ENCODE results near the gene GNB1L.

Gene GNB1L, protein sequence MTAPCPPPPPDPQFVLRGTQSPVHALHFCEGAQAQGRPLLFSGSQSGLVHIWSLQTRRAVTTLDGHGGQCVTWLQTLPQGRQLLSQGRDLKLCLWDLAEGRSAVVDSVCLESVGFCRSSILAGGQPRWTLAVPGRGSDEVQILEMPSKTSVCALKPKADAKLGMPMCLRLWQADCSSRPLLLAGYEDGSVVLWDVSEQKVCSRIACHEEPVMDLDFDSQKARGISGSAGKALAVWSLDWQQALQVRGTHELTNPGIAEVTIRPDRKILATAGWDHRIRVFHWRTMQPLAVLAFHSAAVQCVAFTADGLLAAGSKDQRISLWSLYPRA

DNA sequence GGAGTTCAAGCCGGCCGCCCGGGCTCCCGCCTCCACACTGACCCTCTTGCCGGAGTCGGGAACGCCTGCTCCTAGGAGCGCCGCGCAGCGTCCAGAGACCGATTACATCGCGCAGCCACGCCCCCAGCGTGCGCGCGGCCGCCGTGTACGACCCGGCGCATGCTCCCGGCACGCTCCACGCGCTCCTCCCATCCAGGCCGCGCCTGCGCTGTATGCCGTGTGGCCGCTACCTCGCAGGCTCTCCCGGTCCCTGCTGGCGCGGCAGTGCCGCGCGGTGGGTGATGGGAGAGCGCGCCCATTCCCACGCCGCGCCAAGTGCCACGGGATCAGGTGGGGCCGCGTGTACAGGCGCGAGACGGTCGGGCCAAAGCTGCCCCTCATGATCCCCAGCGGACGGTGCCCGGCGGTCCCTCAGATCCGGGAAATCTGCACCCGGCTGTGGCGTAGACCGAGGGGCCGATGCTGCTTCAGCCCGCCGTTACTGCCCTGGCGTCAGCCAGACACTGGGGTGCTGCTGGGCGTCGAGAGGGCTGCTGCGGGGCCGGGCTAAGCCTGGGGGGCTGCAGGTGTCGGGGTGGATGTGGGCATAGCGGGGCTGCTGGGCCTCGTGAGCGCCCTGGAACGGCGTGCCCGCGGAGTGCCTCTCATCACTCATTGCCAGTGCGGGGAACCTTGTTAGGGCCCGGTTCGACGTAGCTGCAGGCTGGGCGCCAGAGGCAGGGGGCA, at the start of gene GNB1L, which contains the start of gene RTL10:
Gene GNB1L, minus strand, starts transcription at position 97 of the 726 bp plus-strand sequence. CDS start 33,519 bp downstream, outside the sequence.
Gene RTL10, minus strand, starts transcription at position 97 of the 726 bp plus-strand sequence. CDS start 2,613 bp downstream, outside the sequence.
- peak; percentile 95 for DNase-seq (ENCODE audit: low read depth)

DNA sequence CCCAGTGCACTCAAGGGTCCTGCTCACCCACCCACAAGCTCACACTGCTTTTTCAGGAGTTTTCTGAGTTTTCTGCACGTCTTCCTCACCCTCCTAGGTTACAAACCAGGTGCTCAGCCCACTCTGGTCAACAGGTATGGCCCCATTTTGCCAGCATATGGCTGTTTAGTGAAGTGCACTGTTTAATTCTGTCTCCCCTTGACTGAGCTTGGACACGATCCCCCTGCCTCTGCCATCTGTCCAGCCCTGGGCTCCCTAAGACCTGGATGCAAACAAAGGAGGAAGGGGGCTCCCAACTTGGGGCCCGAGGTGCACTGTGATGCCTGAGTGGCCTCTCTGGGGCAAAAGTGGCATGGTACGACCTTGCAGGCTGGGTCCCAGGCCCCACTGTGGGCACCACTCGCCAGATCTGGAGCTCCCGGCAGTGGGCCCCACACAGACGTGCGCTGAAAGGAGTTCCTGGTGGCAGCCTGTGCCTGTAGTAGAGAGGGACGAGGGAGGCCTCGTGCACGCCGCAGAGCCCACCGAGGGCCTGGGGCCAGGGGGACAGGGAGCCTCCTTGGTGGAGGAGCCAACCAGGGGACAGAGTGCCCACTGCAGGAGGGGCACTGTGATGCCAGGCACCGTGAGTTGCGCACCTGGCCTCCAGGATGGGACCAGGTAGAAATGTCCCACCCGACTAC, 49.6 kb upstream of the GNB1L start:
- DNase-seq (ENCODE audit: low read depth) = no peak

DNA sequence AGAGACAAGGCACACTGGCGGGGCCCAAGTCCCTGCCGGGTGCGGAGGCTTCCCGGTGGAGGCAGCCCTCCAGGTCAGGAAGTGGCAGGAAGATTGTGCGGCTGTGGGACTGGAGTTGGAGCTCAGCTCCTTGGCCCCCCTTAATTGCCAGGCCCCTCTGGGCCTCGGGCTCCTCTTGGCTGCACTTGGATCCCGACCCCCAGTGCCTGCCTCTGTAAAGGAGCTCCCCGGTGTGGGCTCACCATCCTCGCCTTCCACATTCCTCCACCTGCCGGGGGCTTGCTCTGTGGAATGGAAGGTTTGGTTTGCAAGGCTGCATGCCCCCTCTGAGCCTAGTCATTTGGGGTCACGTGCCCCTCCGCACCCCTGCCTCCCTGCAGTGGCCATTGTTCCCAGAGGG, 48.8 kb upstream of the GNB1L start:
- no peak for DNase-seq (ENCODE audit: low read depth)

DNA sequence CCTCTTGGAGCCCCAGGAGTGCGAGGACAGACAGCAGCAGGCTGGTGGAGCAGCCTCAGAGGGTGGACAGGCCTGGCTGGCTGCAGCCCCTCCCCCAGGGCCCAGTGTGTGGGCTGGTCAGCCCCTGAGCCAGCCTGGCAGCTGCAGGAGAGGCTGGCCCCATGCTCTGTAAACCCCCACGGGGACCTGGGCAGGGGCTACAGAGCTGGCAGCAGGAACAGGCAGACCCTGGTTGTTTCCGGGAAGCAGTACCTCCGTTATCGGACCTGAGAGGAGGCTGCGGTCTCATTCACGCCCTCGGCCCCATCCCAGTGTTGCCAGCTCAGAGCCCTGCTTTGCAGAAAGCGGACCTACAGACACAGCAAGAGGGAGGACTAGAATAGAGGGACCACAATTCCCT, 48.4 kb upstream of the GNB1L start:
- DNase-seq (ENCODE audit: low read depth) = no peak

DNA sequence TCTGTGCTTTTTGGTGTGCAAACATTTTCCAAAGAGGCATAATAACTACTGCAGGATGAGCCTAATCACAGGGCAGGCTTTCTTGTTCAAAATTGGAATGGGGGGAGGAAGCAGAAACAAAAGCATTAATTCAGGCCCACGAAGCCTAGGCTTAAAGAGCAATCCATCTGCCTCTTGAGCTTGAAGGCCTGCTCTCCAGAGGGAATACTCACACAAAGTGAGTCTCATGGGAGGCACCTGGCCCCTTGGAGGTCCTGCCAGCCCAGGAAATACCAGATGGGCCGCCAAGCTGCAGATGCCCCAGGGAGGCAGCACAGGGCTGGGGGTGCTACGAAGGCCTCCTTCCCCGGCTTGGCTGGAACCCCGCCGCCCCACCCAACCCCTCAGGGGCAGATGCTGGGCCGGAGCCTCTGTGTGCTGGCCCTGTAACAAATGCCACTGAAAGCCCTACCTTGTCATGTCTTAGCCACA, 47.6 kb upstream of the GNB1L start:
- DNase-seq (ENCODE audit: low read depth) = no peak

DNA sequence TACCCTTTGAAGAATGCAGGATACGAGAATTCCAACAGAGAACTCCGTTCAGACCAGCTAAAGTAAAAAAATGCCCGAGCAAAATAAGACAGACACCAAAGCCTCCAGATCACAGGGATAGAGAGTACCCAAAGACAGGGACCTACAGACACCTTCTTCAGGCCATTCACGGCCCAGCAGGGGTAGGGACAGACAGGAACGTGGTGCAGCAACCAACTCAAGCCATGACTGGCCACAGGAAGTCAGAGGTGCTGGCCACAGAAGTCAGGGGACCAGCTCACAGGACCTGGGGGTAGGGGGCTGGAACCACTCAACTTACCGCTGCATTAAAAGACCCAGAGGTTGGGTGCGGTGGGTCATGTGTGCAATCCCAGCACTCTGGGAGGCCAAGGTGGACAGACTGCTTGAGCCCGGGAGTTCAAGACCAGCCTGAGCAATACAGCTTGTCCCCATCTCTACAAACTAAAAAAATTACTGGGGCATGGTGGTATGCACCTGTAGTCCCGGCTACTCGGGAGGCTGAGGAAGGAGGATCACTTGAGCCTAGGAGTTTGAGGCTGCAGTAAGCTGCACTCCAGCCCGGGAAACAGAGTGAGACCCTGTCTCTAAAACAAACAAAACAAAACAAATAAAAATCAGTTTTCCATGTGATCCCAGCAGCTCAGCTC, 47.0 kb upstream of the GNB1L start:
- DNase-seq (ENCODE audit: low read depth) = no peak

DNA sequence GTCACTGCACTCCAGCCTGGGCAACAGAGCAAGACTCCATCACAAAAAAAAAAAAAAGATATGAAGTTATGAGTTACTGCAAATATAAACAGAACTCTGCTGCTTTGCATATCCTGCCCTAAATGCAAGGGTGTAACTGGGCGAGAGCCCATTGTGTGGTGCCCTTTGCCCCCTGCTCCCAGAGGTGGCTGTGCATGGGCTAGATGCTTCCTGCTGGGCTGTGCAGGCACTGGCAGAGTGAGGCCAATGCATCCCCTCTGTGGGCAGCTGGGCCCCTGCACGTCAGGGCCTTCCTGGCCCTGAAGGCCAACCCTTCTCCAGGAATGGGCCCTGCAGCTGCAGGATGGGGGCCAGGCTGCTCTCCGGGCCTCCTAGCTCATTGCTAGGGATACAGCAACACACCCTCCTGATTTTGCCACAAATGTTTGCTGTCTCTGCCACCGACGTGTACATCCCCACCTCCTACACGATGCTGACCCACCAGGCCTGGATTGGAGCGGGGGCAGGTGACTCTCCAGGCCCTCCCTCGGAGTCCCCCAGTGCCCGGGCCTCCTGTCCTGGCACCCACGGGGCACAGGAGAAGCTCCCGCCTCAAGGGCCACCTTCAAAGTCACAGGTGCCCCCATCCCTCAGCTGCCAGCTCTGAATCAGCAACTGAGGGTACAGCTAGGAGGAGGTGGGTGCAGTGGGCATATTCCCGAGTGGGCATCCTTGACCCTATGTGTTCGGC, 46.2 kb upstream of the GNB1L start:
- no peak for DNase-seq (ENCODE audit: low read depth)

DNA sequence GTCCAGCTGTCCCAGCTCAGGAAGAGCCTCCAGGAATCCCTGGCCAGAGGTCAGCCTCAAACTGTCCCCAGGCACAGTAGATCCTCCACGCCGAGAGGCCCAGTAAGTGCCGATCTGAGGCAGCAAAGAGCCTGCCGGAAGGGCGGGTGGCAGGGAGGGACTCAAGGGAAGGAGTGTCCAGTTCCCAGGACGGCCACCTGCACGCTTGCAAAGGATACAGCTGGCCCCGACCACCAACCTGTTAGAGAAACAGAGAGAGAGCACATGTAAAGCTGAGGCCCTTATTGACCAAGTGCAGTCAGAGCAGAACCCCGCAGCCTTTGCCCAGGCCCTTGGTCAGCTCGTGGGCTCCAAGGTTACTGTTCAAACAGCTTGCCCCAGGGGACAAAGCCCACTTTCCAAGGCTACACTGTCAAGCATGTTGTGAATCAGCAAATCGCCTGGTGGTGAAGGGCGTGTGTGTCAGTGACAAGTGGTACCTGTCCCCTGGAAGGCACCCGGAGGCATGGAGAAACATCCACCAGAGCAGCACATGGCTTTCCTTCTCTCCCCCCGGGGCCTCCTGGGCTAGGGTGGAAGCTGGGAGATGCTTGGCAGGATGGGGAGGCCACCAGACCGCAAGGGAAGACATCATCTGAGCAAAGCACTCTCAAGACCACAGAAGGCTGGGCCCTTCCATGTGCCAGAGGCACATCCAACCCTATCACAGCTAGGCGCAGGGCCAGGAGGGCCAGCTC, 44.3 kb upstream of the GNB1L start:
- DNase-seq (ENCODE audit: low read depth) = no peak

DNA sequence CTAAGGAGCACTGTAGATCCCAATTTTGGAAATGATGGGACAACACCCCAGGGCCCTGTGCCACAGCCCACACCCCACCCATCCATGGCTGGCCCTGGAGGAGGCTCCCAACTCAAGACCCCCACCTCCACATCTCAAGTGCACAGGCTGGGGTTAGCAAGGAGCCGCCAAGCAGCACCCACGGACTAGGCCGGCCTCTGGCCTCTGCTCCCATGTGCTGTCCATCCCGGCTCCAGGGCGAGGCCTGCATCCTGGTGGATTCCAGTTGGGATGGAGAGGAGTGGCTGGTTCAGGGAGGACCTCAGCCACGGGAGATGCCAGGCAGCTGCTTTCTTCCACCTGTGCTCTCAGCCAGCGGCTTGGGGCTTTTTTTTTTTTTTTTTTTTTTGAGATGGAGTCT, 43.5 kb upstream of the GNB1L start:
- DNase-seq (ENCODE audit: low read depth) = no peak

DNA sequence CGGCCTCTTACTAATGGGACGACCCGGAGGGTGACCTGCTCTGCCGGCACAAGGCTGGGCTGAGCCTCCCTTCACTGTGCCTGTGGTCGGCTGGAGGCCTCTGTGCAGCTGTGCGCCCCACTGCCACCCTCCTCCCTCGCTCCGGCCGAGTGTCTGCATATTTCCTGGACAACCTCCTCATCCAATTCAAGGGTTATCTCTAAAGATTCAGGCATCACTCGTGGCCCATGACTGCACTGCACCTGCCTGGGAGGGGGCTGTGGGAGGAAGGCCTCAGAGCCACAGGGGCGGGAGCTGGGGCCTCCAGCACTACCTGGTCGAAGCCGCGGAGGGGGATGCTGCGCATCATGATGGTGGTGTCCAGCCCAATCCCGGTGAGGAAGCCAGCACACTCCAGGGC, 43.1 kb upstream of the GNB1L start:
- no peak for DNase-seq (ENCODE audit: low read depth)

DNA sequence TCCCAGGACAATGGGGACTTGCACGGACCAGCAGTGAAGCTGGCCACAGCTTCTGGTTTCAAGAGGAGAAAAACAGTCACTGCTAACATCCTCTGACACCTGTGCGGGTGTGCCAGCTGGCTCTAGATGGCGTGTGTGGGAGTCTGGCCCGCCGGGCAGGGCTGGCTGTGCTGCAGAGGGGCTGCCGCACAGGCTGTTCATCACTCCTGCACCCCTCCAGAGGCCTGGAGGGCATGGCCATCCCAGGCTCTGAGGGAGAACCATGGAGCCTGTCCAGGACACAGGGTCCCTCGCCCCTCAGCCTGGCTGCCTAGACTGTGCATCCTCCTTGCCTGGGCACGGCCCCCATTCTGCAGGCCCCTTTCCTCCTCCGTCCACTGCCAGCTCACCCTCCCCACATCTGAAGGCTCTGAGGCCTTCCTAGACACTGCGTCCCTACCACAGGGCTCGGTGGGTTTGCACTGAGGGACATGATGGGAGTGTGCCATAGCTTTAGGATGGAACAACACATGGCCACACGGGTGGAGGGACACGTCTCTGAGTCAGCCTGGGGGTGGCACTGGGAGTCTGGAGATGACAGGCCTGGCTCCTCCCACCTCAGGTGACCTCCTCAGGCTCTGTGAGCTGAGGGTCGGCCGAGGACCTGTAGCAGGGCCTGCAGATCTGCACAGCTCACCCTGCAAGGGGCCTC, 42.1 kb upstream of the GNB1L start:
- no peak for DNase-seq (ENCODE audit: low read depth)

DNA sequence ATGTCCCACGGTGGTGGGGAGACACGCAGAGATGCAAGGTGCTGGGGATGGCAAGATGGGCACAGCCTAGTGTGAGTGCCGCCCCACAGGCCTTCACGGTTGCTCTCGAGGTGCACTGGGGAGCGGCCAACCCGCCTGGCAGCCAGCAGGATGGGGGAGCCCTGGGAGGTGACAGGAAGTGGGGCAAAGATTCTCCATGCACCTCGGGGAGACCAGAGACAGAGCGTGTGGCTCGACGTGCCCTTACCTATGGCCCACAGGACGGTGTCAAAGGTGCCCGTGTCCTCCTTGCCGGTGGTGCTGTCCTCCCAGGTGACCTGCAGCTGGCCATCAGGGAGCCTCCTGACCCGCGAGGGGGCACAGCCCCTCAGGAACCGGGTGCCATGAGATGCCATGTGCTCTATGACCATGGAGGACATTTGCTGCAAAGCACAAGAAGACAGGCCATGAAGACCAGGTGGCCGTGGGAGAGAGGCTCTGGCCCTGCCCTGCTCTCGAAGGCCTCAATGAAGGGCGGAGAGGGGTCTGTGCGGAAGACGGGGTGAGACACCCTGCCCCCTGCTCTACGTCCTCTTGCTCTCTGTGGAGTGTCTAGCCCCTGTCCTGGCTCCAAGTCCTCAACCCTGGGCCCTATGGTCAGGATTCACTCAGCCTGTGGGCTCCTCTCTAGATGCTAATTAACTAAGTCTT, 40.6 kb upstream of the GNB1L start:
- no peak for DNase-seq (ENCODE audit: low read depth)

DNA sequence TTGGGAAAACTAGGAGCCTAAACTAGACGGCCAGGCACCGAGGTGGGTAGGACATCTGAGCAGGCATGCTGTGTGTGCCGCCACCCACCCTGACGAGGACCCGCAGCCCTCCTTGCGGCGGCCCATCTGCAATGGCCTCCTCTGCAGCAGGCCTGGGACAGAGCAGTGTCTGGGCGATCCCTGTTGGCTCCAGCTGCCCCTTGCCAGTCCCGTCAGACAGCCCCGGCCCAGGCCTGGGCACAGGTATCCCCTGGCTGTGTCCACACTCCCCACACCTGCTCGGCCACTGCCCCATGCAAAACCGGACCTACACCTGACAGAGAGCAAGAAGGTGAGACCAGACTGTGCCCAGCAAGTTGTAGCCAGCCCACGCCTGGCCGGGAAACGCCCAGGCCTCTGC, 38.7 kb upstream of the GNB1L start:
- no peak for DNase-seq (ENCODE audit: low read depth)

DNA sequence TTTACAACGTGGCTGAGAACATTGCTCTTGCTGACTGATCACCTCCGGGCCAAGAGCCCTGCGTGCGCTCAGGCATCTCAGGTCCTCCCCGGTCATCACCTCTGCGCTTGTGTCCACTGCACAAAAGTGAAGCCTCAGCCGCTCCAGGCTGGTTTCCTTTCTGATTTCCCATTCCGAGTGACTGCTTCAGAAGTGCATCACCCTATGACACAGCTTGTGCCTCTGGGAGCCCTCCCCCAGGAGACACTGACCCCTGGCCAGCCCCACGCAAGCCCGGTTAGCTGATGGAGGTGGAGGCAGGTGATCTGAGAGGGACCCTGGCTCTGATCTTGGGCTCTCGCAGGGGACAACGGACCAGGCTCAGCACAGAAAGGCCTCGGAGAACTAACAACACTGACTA, 38.3 kb upstream of the GNB1L start:
- DNase-seq (ENCODE audit: low read depth) = peak; percentile 28

DNA sequence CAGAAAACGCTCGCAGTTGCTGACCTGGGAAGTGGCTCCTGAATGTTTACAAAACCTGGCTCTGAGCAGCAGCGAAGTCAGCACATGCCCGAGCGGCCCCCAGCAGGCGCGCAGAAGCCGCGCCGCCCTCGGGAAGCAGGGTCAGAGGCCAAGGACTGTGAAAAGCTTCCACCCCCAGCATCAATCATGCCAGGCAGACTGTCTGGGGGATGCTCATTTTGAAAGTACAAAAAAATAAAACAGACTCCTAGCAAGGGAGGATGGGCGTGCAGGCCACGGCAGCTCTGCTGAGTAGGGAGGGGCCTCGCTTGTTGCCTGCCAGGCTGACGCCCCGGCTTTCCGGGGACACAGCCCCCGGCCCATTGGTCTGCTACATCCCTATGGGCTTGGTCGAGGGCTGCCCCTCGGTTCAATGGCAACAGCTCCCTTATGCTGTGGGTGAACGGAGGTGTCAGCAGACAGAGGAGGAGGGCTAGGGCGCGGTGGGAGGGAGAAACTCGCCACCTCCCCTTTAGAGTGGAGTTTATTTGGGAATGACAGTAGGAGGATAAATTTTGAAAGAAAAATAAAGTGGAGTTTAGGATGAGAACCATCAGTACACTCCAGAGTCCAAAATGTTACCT, 37.7 kb upstream of the GNB1L start:
- peak; percentile 88 for DNase-seq (ENCODE audit: low read depth)

DNA sequence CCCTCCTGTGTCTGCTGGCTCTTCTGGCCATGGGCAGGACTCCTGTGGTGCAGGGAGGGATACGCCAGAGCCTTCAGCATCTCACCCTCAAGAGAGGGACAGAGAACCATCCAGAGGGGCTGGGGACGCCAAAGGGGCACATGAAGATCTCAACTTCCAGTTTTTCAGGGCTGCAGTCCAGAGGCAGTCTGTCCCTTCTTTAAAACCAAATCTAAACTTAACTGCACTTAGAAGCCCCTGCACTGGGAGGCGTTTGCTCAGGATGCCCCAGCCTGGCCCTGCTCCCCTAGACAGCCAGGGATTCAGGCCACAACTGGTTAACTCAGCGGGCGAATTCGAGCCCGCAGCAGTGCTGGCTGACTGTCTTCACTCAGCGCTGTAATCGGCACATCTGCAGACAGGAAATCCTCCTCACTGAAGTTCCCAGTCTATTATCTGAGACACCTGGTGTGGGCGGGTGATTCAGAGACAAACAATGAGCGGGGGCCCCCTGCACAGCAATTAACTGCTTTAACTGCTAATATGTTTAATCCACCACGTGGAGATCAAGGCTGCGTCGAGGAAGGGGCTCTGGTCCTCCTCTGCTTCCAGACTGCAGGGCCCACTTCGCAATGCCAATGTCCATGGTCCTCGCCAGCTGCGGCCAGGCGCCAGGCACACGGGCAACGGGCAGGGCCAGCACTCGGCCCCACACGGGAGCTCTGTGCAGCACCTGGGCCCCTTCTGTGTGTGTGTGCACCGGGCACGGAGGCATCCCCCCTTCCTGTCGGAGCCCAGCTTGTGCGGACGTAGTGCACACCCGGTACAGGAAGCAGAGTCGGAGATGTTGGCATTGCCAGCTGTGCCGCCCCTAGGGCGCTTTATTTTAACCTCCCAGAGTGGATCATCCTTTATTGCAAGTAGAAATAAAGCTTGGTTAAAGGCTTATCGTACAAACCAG, 36.9 kb upstream of the GNB1L start:
- DNase-seq (ENCODE audit: low read depth) = peak; percentile 93

DNA sequence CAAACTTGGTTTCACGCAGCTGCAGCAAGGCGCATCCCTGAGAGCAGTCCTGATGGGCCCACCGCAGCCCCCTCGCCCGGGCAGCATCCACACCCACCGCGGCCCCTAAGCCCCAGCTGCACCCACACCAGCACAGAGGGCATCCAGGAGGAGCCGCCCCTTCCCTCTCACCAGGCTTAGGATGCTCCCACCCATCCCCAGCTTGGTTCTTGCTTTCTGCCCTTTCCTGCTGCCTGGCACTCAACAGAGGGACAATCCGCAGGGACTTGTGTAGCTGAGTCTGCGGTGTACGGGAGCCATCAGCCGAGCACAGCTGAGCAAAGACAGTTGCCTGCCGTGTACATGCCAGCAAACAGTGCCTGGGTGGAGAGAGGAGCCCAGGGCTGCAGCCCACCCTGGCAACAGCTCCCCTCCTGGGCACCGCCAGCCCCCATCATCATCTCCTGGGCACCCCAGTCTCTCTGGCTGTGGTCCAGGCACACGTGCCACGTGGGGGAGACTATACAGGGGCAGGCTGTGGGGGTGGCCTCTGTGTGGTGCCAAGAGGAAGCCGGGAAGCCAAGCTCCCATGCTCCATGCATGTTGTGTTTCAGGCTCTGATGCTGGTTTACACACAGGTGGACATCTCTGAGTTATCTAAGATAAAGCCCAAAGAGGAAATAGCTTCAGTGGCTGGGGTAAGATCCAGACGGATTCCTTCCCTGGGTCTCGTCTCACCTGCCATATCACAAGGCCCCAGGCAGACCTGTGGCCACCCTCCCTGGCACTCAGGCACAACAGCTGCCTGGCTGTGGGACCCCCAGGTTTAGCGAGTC, 36.0 kb upstream of the GNB1L start:
- no peak for DNase-seq (ENCODE audit: low read depth)
